ENCODE results near the gene MRGPRX3.
"Not testable (repeated sequence)": the region's sequence is repeated elsewhere in the genome, so short reads cannot be mapped to it uniquely, and the experiment has no call there.

MRGPRX3 gene

DNA sequence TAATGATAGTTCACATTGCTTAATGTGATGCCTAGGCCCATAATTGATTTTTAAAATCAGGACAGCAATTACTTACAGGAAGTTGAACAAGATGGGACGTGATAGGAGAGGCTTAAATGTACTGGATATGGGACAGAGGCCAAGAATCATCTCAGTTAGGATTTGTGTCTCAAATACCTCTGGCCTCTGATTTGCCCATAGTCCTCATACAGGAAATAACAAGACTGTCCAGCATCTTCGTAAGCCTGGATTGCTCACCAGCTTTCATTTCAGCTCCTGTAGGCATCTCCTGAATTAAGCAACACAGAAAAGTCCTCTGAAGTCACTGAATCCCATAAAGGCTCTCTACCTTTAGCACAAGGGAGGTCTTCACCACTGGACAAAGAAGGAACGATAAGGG, at the start of gene MRGPRX3:
Gene MRGPRX3 (plus strand): TSS at position 231 of the 400 bp plus-strand sequence. CDS start 4,632 bp downstream, outside the sequence.
- peak; percentile 16 for DNase-seq (ENCODE audit: low read depth)

DNA sequence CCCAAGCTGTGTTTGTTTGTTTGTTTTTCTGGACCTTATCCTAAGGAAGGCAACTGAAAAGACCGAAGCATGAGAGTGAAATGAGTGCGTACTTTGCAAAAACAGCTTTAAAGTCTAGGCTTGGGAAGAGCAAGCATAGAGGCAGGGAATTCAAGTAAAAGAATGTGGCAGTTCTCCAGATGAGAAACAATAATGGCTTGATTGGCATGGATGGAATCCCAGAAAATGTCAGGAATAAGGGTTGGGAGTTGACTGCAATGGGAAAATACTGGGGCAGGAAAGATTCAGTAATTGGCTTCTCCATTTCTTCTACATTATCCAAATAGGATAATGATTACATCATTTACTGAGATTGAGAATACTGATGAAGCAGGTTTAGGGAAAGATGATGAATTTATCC, 44.0 kb upstream of the MRGPRX3 start:
- DNase-seq (ENCODE audit: low read depth), result peak; percentile 77

DNA sequence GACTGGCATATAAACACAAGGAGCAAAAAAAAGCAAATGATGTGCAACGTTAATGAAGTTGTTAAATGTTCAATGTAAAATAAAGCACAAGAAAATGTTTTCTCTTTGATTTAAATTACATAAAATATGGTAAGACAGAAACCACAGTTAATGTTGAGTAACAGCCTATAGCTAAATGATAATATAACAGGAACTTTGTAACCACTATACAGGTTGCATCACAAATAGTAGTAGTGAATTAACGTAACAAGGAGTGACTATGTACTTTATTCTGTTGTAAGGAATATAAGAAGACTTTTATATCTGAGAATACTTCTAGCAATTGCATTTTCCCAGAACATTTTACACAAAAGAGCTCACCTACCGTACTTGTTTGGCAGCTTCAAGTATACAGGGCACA, 43.4 kb upstream of the MRGPRX3 start:
- DNase-seq (ENCODE audit: low read depth), result no peak

DNA sequence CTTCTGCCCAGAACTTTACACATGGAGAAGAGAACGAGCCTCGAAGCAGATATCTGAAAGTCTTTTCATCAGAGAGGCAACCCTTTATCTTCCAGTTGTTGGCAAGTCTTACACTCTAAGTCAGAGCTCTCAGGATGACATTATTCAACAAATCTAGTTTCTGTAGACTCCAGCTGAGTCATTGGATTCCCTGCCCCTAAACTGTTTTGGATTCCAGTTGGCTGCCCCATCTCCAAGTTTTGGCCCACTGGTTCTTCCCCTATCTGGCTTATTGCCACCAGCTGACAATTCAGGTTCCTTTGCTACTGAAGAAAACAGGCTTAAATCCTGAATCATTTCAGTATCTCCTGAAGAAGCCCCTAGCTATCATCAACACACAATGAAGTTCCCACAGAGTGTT, 40.6 kb upstream of the MRGPRX3 start:
- peak; percentile 28 for DNase-seq (ENCODE audit: low read depth)

DNA sequence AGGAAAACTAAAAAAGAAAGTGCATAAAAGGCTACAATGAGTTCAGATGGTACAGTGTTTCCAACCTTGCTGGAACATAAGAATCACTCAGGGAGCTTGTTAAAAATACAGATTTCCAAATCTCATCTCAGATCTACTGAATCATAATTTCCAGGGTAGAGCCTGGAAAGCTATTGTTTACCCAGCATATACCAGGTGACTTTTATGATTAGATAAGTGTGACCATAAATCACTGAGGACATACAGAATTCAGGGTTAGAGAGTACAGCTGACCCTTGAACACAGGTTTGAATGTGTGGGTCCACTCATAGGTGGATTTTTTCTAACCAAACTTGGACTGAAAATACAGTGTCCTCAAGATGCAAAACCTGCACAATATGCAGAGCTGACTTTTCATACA, 38.4 kb upstream of the MRGPRX3 start:
- no peak for DNase-seq (ENCODE audit: low read depth)

DNA sequence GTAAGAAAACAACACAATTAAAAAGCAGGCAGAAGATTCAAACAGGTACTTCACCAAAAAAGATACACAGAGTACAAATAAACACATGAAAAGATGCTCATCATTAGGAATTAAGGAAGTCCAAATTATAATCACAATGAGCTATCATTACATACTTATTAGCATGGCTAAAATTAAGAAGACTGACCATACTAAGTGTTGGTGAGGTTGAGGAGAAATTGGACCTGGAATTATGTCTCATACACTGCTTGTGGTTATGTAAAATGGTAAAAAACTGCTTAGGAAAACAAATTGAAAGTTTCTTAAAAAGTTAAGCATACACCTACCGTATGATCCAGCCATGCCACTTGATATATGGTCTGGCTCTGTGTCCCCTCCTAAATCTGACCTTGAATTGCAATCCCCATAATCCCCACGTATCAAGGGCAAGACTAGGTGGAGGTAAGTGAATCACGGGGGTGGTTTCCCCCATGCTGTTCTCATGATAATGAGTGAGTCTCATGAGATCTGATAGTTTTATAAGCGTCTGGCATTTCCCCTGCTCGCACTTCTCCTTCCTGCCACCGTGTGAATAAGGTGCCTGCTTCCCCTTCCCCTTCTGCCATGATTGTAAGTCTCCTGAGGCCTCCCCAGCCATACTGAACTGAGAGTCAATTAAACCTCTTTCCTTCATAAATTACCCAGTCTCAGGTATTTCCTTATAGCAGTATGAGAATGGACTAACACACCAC, 31.3 kb upstream of the MRGPRX3 start:
- DNase-seq (ENCODE audit: low read depth), result no peak

DNA sequence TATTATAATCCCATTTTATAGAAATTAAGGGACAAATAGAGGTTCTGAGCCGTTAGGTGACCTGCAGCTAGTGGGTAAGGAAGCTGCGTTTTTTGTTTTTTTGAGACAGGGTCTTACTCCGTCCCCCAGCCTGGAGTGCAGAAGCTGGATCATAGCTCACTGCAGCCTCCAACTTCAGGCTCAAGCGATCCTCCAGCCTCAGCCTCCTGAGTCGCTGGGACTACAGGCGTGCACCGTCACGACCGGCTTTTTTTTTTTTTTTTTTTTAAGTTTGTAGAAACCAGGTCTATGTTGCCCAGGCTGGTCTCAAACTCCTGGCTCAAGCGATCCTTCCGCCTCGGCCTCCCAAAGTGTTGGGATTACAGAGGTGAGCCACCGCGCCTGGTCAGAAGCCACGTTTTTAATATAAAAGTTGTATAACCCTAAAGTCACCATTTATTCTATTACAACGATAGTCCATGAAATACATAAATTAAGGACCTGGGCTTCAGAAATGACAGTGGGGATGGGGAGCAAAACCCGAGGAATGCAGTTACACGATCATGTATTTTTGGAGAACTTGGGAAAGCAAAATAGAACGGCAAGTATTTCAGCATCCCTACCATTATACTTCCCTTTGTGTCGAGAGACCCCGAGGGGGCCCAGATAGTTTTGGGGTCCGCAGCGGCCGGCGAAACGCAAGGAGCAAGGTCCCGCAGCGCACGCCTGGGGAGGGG, 27.1 kb upstream of the MRGPRX3 start:
- no peak for DNase-seq (ENCODE audit: low read depth)

DNA sequence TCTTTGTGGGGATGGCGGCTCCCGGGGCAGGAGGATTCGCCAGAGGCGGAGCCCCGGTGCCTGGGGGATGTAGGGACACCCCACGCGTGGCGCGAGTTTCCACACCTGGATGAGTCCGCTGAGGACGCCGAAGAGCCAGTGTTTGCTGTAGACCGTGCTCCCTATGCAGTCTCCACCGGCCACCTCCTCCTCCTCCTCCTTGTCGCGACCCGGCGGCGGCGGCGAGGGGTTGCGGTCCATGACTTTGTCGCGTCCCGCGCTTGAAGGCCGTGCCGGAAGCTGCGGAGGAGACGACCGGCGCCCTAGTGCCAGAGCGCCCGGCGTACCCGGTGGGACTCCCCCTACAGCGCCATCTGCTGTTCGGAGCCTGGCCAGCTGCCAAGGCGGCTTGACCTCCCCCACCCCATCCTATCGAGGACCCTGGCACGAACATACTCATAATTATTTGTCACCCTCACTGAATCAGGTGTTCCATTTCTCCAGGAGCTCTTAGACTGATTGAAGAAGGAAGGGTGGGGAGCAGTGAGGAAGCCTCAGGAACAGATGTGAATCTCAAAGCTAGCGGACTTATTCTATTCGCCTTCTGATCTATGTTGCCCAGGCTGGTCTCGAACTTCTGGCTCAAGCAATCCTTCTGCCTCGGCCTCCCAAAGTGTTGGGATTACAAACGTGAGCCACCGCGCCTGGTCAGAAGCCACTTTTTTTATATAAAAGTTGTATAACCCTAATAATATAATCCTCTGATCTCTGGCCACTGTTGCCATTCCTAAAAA, 26.4 kb upstream of the MRGPRX3 start, which contains the start of gene SAAL1:
Gene SAAL1 (minus strand): TSS at position 281 of the 773 bp plus-strand sequence. CDS start 41 bp downstream, at position 240.
- DNase-seq (ENCODE audit: low read depth), result peak; percentile 83

DNA sequence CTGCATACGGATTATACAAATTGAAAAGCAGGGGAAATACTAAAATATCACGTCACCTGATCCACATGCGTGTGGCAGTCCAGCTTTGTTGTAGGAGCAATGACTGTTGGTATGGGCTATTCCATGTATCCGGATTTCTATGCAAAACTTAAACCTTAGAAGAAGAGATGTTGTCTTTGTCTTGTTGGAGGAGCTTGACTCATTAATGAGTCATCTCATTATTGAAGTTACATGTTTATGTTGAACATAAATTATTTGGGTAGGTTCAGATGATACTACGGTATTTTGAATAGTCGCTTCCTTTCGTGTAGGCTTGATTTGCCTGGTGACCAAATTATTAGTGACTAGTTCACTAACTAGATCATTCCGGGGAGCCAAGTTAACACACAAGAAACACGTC, 25.7 kb upstream of the MRGPRX3 start:
- DNase-seq (ENCODE audit: low read depth), result peak; percentile 61

DNA sequence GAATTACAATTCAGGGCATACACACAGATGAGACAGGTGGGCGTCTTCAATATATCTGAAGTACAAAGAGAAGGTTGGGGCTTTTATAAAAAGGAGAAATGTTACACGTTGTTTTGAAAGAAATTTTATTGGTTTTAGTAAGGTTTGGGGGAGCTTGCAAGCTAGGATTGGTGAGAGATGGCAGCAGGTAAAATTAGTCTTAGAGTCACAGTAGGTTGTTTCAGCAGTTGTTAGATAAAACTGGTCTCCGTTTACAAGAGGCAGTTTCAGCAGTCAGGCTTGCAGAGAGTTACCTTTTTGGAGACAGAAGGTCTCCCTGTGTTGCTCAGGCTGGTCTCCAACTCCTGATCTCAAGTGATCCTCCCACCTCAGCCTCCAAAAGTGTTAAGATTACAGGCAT, 24.1 kb upstream of the MRGPRX3 start:
- DNase-seq (ENCODE audit: low read depth), result no peak

DNA sequence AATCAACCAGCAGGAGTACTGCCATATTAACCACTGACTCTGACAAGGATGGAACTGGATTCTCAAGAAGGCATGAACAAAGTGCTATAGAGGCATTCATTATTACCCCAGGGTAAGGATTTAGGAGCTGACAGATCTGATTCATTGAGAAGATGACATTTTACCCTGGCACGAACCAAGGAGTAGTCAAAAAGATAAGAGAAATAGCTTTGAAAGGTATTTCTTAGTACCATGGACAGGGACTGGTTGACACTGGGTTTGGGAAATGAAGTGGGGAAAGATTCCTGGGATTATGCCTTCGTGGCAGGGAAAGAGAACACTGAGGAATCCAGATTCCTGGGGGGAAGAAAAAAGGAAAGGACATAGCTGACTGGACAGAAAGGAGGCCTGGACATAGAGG, 21.4 kb upstream of the MRGPRX3 start:
- DNase-seq (ENCODE audit: low read depth), result peak; percentile 19

DNA sequence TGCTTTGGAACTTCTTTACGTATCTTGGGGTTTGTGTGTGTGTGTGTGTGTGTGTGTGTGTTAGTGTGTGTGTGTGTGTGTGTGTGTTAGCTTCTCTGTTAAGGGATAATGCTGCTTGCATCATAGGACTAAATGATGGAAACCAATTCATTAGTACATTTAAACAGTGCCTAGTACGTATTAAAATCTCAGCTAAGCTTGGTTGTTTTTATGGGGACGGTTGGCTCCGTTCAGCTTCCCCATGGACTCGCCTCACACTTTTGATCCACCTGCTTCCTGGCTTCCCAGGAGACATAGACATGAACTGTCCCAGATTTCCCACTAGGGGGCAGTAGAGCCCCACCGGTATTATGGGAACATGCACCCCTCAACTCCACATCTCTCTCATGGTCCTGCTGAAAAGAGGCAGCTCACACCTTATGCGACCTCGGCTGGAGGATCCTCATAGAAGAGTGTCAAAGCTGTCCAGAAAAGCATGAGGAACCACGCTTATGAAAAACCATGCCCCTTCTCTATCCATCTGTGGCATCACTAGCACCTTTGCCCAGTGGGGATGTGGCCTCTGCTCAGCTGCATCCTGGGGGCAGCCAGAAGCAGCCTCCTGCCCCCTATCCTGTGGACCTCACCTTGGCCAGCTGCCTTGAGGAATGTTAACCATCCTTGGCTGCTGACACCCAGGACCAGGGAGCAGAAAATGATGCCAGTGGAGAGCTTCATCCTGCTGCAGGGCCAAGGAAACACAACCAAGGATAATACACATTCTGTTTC, 16.8 kb upstream of the MRGPRX3 start:
- DNase-seq (ENCODE audit: low read depth), result peak; percentile 64

DNA sequence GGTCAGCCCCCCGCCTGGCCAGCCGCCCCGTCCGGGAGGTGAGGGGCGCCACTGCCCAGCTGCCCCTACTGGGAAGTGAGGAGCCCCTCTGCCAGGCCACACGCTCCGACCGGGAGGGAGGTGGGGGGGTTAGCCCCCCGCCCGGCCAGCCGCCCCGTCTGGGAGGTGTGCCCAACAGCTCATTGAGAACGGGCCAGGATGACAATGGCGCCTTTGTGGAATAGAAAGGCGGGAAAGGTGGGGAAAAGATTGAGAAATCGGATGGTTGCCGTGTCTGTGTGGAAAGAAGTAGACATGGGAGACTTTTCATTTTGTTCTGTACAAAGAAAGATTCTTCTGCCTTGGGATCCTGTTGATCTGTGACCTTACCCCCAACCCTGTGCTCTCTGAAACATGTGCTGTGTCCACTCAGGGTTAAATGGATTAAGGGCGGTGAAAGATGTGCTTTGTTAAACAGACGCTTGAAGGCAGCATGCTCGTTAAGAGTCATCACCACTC, 11.0 kb upstream of the MRGPRX3 start:
- not testable (repeated sequence) for DNase-seq (ENCODE audit: low read depth)

DNA sequence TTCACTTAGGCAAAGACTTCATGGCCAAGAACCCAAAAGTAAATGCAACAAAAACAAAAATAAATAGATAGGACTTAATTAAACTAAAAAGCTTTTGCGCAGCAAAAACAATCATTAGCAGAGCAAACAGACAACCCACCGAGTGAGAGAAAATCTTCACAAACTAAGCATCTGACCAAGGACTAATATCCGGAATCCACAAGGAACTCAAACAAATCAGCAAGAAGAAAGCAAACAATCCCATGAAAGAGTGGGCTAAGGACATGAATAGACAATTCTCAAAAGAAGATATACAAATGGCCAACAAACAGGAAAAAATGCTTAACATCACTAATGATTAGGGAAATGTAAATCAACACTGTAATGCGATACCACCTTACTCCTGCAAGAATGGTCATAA, 1.3 kb upstream of the MRGPRX3 start:
- DNase-seq (ENCODE audit: low read depth), result not testable (repeated sequence)

DNA sequence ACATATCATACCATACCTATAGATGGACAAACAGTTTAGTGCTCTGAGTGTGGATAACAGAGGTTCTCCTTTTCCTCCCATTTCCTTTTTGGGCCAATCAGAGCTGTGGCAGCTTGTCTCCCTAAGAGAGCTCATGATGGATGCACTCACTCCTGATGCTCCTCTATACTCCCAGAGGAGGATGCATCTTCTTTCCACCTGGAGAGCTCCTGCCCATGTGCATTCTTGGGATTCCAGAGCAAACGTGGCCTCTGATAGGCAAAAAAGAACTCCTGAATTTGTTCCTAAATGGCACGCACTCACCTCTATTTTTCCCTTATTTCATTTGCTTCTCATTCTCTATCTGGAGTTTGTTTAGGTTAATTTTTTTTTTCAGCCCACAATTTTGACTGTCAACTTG, 2.9 kb downstream of the MRGPRX3 start:
- no peak for DNase-seq (ENCODE audit: low read depth)

DNA sequence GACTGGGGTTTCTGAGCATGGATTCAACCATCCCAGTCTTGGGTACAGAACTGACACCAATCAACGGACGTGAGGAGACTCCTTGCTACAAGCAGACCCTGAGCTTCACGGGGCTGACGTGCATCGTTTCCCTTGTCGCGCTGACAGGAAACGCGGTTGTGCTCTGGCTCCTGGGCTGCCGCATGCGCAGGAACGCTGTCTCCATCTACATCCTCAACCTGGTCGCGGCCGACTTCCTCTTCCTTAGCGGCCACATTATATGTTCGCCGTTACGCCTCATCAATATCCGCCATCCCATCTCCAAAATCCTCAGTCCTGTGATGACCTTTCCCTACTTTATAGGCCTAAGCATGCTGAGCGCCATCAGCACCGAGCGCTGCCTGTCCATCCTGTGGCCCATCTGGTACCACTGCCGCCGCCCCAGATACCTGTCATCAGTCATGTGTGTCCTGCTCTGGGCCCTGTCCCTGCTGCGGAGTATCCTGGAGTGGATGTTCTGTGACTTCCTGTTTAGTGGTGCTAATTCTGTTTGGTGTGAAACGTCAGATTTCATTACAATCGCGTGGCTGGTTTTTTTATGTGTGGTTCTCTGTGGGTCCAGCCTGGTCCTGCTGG, 4.9 kb downstream of the MRGPRX3 start:
- no peak for DNase-seq (ENCODE audit: low read depth)

DNA sequence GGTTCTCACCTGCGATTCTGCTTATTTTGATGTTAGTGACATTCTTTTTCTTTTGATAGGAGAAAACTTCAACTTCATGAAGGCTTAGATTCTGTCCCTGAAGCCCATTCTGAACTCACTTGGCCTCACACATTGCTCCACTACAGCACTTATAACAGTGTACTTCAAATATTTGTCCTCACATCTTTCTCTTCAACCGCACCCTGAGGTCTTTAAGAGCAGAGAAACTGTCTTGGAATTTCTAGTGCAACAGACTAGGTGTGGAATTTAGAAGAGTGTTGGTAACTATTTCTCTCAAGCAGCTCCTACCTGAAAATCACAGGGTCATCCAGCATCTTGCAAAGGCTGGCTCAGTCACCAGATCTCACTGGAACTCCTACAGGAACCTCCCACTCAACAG, 7.8 kb downstream of the MRGPRX3 start:
- no peak for DNase-seq (ENCODE audit: low read depth)

DNA sequence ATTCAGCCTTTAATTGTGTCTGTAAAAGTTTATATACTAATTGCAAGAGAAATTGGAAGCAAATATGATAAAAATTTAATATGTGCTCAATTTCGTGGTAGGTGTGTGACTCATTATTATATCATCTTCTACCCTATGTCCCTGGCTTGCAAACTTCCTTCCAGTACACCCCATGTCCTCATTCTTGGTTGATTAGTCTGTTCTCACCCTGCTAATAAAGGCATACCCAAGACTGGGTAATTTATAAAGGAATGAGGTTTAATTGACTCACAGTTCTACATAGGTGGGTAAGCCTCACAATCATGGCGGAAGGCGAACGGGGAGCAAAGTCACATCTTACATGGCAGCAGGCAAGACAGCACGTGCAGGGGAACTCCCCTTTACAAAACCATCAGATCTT, 11.9 kb downstream of the MRGPRX3 start:
- peak; percentile 6 for DNase-seq (ENCODE audit: low read depth)

DNA sequence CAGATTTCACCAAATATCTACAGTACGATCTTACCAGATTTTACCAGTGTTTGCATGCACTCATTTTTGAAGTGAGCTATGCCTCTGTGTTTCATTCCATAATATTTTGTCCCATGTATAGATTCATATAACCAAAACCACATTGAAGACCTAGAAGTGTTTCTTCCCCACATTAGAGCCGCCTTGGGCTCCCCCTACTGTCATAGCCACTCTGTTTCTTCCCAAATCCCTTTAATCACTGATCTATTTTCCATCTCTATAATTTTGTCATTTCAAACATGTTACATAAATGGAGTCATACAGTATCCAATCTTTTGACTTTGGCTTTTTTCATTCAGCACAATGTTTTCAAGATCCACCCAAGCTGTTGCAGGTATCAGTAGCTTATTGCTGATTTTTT, 12.7 kb downstream of the MRGPRX3 start:
- DNase-seq (ENCODE audit: low read depth), result no peak

DNA sequence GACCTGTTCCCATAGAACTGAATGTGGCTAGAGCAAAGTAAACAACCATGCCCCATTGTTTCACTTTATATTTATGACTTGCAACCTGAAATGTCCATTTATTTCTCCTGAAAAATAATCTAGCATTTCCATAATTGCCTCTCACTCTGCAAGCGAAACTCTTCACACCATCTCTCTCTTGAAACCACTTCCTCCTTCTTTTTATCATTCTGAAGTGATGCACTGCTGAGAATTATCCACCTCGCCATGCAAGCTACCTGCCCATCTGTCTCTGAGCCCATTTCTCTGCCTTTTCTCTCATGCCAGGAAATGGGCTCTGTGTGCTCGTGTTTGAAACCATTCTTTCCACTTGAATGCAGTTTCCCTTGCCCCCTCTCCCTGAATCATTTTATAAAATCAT, 13.5 kb downstream of the MRGPRX3 start:
- no peak for DNase-seq (ENCODE audit: low read depth)

DNA sequence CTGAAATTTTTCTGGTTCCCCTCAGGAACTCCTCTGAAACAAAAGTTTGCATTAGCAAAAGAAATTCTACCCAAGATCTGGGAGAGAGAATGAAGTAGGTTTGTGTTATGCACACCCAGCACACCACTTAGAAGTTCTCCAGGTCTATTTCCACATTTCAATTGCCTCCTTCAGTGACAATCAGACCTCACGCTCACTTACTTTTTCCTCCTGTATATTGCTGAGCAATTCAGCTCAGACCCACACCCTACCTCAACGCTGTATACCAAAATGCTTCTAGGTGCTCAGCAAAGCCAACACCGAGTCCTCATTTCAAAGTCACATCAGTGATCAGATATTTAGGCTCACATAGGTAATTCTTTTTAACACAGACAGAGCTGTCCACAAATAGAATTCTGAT, 19.2 kb downstream of the MRGPRX3 start:
- no peak for DNase-seq (ENCODE audit: low read depth)

Measured in EH (cell line).